ENCODE measurements around the gene MAML3. TPM values are rescaled to one million over a fixed set of nuclear protein-coding genes. Genes with fewer than 3 reads are reported as not detected.

MAML3 gene
- total RNA-seq, 1 donor from 2014 or later: 8.0 TPM

GRCh38 chr4:139672215-139672614, 481.8 kb downstream of the MAML3 start:
- Mint-ChIP-seq H3K27ac (ENCODE audit: unreplicated experiment) (no peak overlapping the region), H3K4me3 (ENCODE audit: unreplicated experiment) (no peak overlapping the region), H3K36me3 (ENCODE audit: unreplicated experiment) (peaks cover 4% of the 10 kb centered on the region), H3K4me1 (ENCODE audit: unreplicated experiment) (peaks cover 11% of the 10 kb centered on the region), H3K27me3 (ENCODE audit: unreplicated experiment) (no peaks in the 10 kb centered on the region), H3K9me3 (ENCODE audit: unreplicated experiment) (no peaks in the 10 kb centered on the region)
- no peak for DNase-seq (ENCODE audit: extremely low spot score, unreplicated experiment)
- no peak for TF ChIP-seq CTCF (IDR thresholded peaks at IDR 0.05)

GRCh38 chr4:139670775-139671174, 483.2 kb downstream of the MAML3 start:
- H3K4me1 Mint-ChIP-seq (ENCODE audit: unreplicated experiment): peaks cover 25% of the 10 kb centered on the region
- no peak overlapping the region for H3K4me3 Mint-ChIP-seq (ENCODE audit: unreplicated experiment)
- H3K9me3 Mint-ChIP-seq (ENCODE audit: unreplicated experiment): no peaks in the 10 kb centered on the region
- no peaks in the 10 kb centered on the region for H3K27me3 Mint-ChIP-seq (ENCODE audit: unreplicated experiment)
- H3K36me3 Mint-ChIP-seq (ENCODE audit: unreplicated experiment): peaks cover 4% of the 10 kb centered on the region
- no peak for DNase-seq (ENCODE audit: extremely low spot score, unreplicated experiment)
- H3K27ac Mint-ChIP-seq (ENCODE audit: unreplicated experiment): no peak overlapping the region
- no peak for TF ChIP-seq CTCF (IDR thresholded peaks at IDR 0.05)

DNA sequence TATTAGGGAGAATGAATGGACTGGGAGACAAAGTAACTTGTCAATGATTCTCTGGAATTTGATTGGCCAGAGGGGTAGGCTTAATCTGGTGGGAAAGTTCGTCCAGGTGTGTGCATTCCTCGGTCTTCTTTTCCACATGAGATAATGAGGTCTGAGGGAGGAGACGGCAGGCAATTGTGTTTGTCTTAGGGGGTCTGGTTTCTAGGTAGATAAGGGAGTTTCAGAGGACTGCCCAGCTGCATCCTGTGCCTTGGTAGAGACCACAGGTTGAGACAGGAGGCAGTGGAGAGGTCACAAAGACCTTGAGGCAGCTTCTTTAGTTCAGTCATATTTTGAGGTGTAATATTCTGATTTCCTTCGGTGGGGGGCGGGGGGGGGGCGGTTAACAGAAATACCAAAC, 484.1 kb downstream of the MAML3 start:
- Mint-ChIP-seq H3K36me3 (ENCODE audit: unreplicated experiment) (peaks cover 4% of the 10 kb centered on the region), H3K27ac (ENCODE audit: unreplicated experiment) (no peak overlapping the region), H3K4me3 (ENCODE audit: unreplicated experiment) (no peak overlapping the region), H3K27me3 (ENCODE audit: unreplicated experiment) (no peaks in the 10 kb centered on the region), H3K9me3 (ENCODE audit: unreplicated experiment) (no peaks in the 10 kb centered on the region), H3K4me1 (ENCODE audit: unreplicated experiment) (peaks cover 32% of the 10 kb centered on the region)
- no peak for TF ChIP-seq CTCF (IDR thresholded peaks at IDR 0.05)
- no peak for DNase-seq (ENCODE audit: extremely low spot score, unreplicated experiment)

- peaks cover 4% of the 10 kb centered on the region for H3K36me3 Mint-ChIP-seq (ENCODE audit: unreplicated experiment)
- no peak overlapping the region for H3K27ac Mint-ChIP-seq (ENCODE audit: unreplicated experiment)
- no peak for TF ChIP-seq CTCF (IDR thresholded peaks at IDR 0.05)
- no peak for DNase-seq (ENCODE audit: extremely low spot score, unreplicated experiment)
- no peak overlapping the region for H3K4me3 Mint-ChIP-seq (ENCODE audit: unreplicated experiment)
- H3K9me3 Mint-ChIP-seq (ENCODE audit: unreplicated experiment): no peaks in the 10 kb centered on the region
- no peaks in the 10 kb centered on the region for H3K27me3 Mint-ChIP-seq (ENCODE audit: unreplicated experiment)
- H3K4me1 Mint-ChIP-seq (ENCODE audit: unreplicated experiment): peaks cover 32% of the 10 kb centered on the region
These were observed 484.6 kb downstream of the MAML3 start for GRCh38 chr4:139669335-139669734.

DNA sequence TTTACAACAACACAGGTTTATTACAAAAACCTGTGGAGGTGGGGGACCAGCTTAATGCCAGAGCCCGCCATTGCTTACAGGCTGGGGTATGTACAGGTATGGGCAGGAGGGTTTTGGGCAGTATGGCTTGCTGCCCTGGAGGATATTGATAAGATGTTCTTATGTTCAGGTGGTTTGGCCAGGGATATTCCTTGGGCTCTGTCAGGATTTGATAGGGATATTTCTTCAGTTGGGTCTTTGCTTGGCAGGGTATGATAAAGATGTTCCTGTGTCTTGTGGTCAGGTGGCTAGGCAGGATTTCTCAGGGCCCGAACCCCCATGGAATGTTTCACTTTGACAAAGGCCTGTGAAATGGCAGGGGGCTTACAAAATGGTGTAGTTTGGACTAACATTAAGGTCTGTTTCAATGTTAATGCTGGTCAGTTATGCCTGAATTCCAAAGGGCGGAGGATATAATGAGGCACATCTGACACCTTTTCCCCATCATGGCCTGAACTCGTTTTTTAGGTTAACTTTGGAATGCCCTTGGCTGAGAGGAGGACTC, 485.3 kb downstream of the MAML3 start:
- Mint-ChIP-seq H3K27me3 (ENCODE audit: unreplicated experiment) (no peaks in the 10 kb centered on the region), H3K4me1 (ENCODE audit: unreplicated experiment) (peaks cover 32% of the 10 kb centered on the region), H3K27ac (ENCODE audit: unreplicated experiment) (no peak overlapping the region), H3K4me3 (ENCODE audit: unreplicated experiment) (no peak overlapping the region), H3K9me3 (ENCODE audit: unreplicated experiment) (no peaks in the 10 kb centered on the region), H3K36me3 (ENCODE audit: unreplicated experiment) (no peaks in the 10 kb centered on the region)
- no peak for TF ChIP-seq CTCF (IDR thresholded peaks at IDR 0.05)
- DNase-seq (ENCODE audit: extremely low spot score, unreplicated experiment): no peak
